Endometrium (tissue), 2 donors: ENCODE measurements around the gene PXT1.

Source experiments
- FAIRE-seq: peaks from 2 replicates; lab custom pipeline; 2012; peaks lifted over from hg19 to GRCh38; lab: Jason Lieb, UNC
- donor health status: control.
- donor health status: control.

Gene PXT1

GRCh38 chr6:36346486-36347273, 96.0 kb downstream of the PXT1 start:
- FAIRE-seq, result no peak

- FAIRE-seq, result no peak
These were observed 96.8 kb downstream of the PXT1 start for GRCh38 chr6:36345681-36346466.

GRCh38 chr6:36343109-36343680, 99.5 kb downstream of the PXT1 start:
- FAIRE-seq, result no peak

GRCh38 chr6:36340618-36341454, 101.8 kb downstream of the PXT1 start:
- no peak for FAIRE-seq
